IMR-90 (cell line): ENCODE measurements around the gene TRAF3IP3. TPM values are rescaled to one million over a fixed set of nuclear protein-coding genes. Genes with fewer than 3 reads are reported as not detected.

Experiments
- ATAC-seq: fragments of 200-7000 bp; cut with Tn5 transposase; 2 replicates; pipeline ENCODE4 v1.9.1; 2020; ENCODE audit warnings: low read depth, mild to moderate bottlenecking, moderate library complexity
- BruUV-seq: library from RNA; stranded (reverse); fragments of 400-500 nt; replicated peaks from 2 replicates; lab custom pipeline; 2021; lab: Mats Ljungman, UMichigan
- CTCF ChIA-PET: fragments of 300-600 bp; formaldehyde crosslinking; extraction: SDS; loops from one replicate; lab custom pipeline; 2021; ENCODE audit warnings: antibody characterized with exemption; lab: Yijun Ruan, JAX
- POLR2A ChIA-PET: fragments of 300-600 bp; sonication (Branson Sonifier 250); formaldehyde crosslinking; loops from one replicate; lab custom pipeline; 2022; ENCODE audit warnings: antibody characterized with exemption; ENCODE audit not compliant: unreplicated experiment; lab: Charles Lee
- DNase-seq: peaks from one replicate; pipeline ENCODE4 v3.0.0; 2013
- H2AFZ ChIP-seq: replicated peaks from 2 replicates; pipeline ENCODE3; 2013; ENCODE audit warnings: low read length, mild to moderate bottlenecking; ENCODE audit not compliant: poor library complexity
- H2AK5ac ChIP-seq: 2 replicates; pipeline ENCODE4 v1.6.1; 2013; ENCODE audit warnings: low read depth, low read length, inconsistent platforms
- H2AK9ac ChIP-seq: replicated peaks from 2 replicates; pipeline ENCODE3; 2013; ENCODE audit warnings: mild to moderate bottlenecking, low read depth, low read length, moderate library complexity; ENCODE audit not compliant: poor library complexity
- H2BK120ac ChIP-seq: 2 replicates; pipeline ENCODE4 v1.6.1; 2013; ENCODE audit warnings: low read depth, low read length, inconsistent platforms
- H2BK15ac ChIP-seq: 3 replicates; pipeline ENCODE4 v1.6.1; 2013; ENCODE audit warnings: low read depth, low read length, inconsistent platforms
- H2BK20ac ChIP-seq: 2 replicates; pipeline ENCODE4 v1.6.1; 2013; ENCODE audit warnings: low read depth, mild to moderate bottlenecking, inconsistent platforms, low read length, moderate library complexity
- H2BK5ac ChIP-seq: 2 replicates; pipeline ENCODE4 v1.6.1; 2013; ENCODE audit warnings: mild to moderate bottlenecking, low read depth, low read length, inconsistent platforms; ENCODE audit not compliant: poor library complexity, severe bottlenecking
- H3K14ac ChIP-seq: replicated peaks from 2 replicates; pipeline ENCODE4 v1.6.1; 2013; ENCODE audit warnings: low read depth, low read length, inconsistent platforms
- H3K18ac ChIP-seq: 2 replicates; pipeline ENCODE4 v1.6.1; 2013; ENCODE audit warnings: low read depth, low read length, control low read depth
- H3K23ac ChIP-seq: 2 replicates; pipeline ENCODE4 v1.6.1; 2013; ENCODE audit warnings: low read depth, low read length, inconsistent platforms
- H3K27ac ChIP-seq: 2 replicates; pipeline ENCODE4 v1.5.1; 2013; ENCODE audit warnings: mild to moderate bottlenecking, control low read depth, low read length; ENCODE audit not compliant: insufficient read depth
- H3K27me3 ChIP-seq: 2 replicates; pipeline ENCODE4 v1.6.1; 2013; ENCODE audit warnings: low read length; ENCODE audit not compliant: control insufficient read depth, insufficient read depth
- H3K36me3 ChIP-seq: 2 replicates; pipeline ENCODE4 v1.6.1; 2013; ENCODE audit warnings: low read length, mixed read lengths; ENCODE audit not compliant: control insufficient read depth, insufficient read depth
- H3K4ac ChIP-seq: 2 replicates; pipeline ENCODE4 v1.6.1; 2013; ENCODE audit warnings: low read depth, low read length, inconsistent platforms
- H3K4me1 ChIP-seq: 2 replicates; pipeline ENCODE4 v1.6.1; 2013; ENCODE audit warnings: low read length, mixed read lengths; ENCODE audit not compliant: control insufficient read depth, insufficient read depth
- H3K4me2 ChIP-seq: 2 replicates; pipeline ENCODE4 v1.6.1; 2013; ENCODE audit warnings: low read depth, mild to moderate bottlenecking, control low read depth, low read length, moderate library complexity
- H3K4me3 ChIP-seq: 2 replicates; pipeline ENCODE4 v1.5.1; 2013; ENCODE audit warnings: low read depth, mild to moderate bottlenecking, control low read depth, low read length, moderate library complexity; ENCODE audit not compliant: insufficient read depth
- H3K56ac ChIP-seq: 2 replicates; pipeline ENCODE4 v1.6.1; 2013; ENCODE audit warnings: low read length, inconsistent platforms; ENCODE audit not compliant: insufficient read depth; ENCODE audit errors: extremely low read depth
- H3K79me1 ChIP-seq, 2 experiments: 2 replicates each; pipeline ENCODE4 v1.6.1; 2013; ENCODE audit warnings: low read length in 2 of 2, inconsistent platforms in 1 of 2, low read depth in 1 of 2
- H3K9ac ChIP-seq: 2 replicates; pipeline ENCODE4 v1.6.1; 2013; ENCODE audit warnings: low read depth, low read length, control low read depth
- H3K9me1 ChIP-seq: 2 replicates; pipeline ENCODE4 v1.6.1; 2013; ENCODE audit warnings: low read length, inconsistent platforms; ENCODE audit not compliant: insufficient read depth
- H3K9me3 ChIP-seq: 2 replicates; pipeline ENCODE4 v1.6.1; 2013; ENCODE audit warnings: low read length; ENCODE audit not compliant: control insufficient read depth, insufficient read depth
- H4K20me1 ChIP-seq: 2 replicates; pipeline ENCODE4 v1.6.1; 2013; ENCODE audit warnings: low read length, inconsistent platforms; ENCODE audit not compliant: insufficient read depth
- H4K5ac ChIP-seq: 2 replicates; pipeline ENCODE4 v1.6.1; 2013; ENCODE audit warnings: mild to moderate bottlenecking, low read depth, low read length, control low read depth
- H4K8ac ChIP-seq, 2 experiments: 2 replicates each; pipeline ENCODE4 v1.6.1; 2013; ENCODE audit warnings: low read depth in 2 of 2, low read length in 2 of 2, control low read depth in 1 of 2, inconsistent platforms in 1 of 2
- H4K91ac ChIP-seq: 2 replicates; pipeline ENCODE4 v1.6.1; 2013; ENCODE audit warnings: low read depth, low read length, inconsistent platforms; ENCODE audit not compliant: insufficient read depth
- BHLHE40 ChIP-seq: fragments of 150-350 bp; IDR thresholded peaks from 2 replicates; pipeline ENCODE4 v1.6.1; 2016; ENCODE audit warnings: mild to moderate bottlenecking, low read depth, low read length
- CEBPB ChIP-seq: IDR thresholded peaks from 2 replicates; pipeline ENCODE4 v1.6.1; 2012; ENCODE audit warnings: low read depth, low read length, improper control_type of control experiment
- CHD1 ChIP-seq: IDR thresholded peaks from 2 replicates; pipeline ENCODE4 v1.6.1; 2012; ENCODE audit warnings: low read depth, low read length, improper control_type of control experiment
- MAZ ChIP-seq: IDR thresholded peaks from 2 replicates; pipeline ENCODE4 v1.6.1; 2012; ENCODE audit warnings: low read depth, mild to moderate bottlenecking, low read length, improper control_type of control experiment, moderate library complexity, borderline replicate concordance
- MXI1 ChIP-seq: IDR thresholded peaks from 2 replicates; pipeline ENCODE4 v1.6.1; 2012; ENCODE audit warnings: low read depth, mild to moderate bottlenecking, low read length, moderate library complexity, borderline replicate concordance
- POLR2A ChIP-seq: IDR thresholded peaks from 2 replicates; pipeline ENCODE4 v1.6.1; 2012; ENCODE audit warnings: mild to moderate bottlenecking, low read depth, low read length
- RAD21 ChIP-seq: IDR thresholded peaks from 2 replicates; pipeline ENCODE4 v1.6.1; 2012; ENCODE audit warnings: low read length, improper control_type of control experiment
- RFX5 ChIP-seq: IDR thresholded peaks from 2 replicates; pipeline ENCODE4 v1.8.0; 2012; ENCODE audit warnings: low read depth, mild to moderate bottlenecking, low read length, moderate library complexity
- SMC3 ChIP-seq: fragments of 150-350 bp; IDR thresholded peaks from 2 replicates; pipeline ENCODE4 v1.6.1; 2016; ENCODE audit warnings: low read depth, mild to moderate bottlenecking, antibody characterized with exemption, low read length, moderate library complexity
- WGBS, 2 experiments: methylation state at CpG; one replicate each; pipeline versions ENCODE4 v1.1.5 to v1.1.7; 2013; ENCODE audit warnings: missing lambda C conversion rate in 2 of 2; ENCODE audit not compliant: insufficient read length in 1 of 2; ENCODE audit errors: extremely low coverage in 2 of 2; 5-methylcytosine and 5-hydroxymethylcytosine counted together
- dilution Hi-C: fragments of 300-500 bp; cut with HindIII; formaldehyde crosslinking; loops from one replicate; pipeline ENCODE4 v1.14.3; 2018; ENCODE audit warnings: low sequenced_read_pairs; ENCODE audit not compliant: unreplicated experiment
- in situ Hi-C: fragments of 300-500 bp; cut with MboI; formaldehyde crosslinking; loops from 3 replicates; pipeline ENCODE4 v1.14.3; 2019; ENCODE audit warnings: low sequenced_read_pairs, inconsistent platforms, mixed read lengths
- intact Hi-C: fragments of 100-400 bp; cut with micrococcal nuclease; formaldehyde crosslinking; loops from 2 replicates; pipeline ENCODE4 v1.10.0; 2022
- polyA plus RNA-seq, 3 experiments: library from polyadenylated mRNA; depleted of rRNA; stranded (reverse); fragments of >200 nt; gene quantifications; 2 replicates each; pipeline ENCODE4 v1.2.3, GENCODE V29; 2012; ENCODE audit warnings: low replicate concordance in 1 of 3
- total RNA-seq: library from RNA; depleted of rRNA; stranded (reverse); fragments of >200 nt; gene quantifications from 2 replicates; pipeline ENCODE4 v1.2.3, GENCODE V29; 2012
- TF ChIP-seq, protein P1 (sequence below): fragments of 150-350 bp; IDR thresholded peaks from 2 replicates; pipeline ENCODE4 v1.6.1; 2017; ENCODE audit warnings: mild to moderate bottlenecking, antibody characterized with exemption, low read length, low read depth

TRAF3IP3 gene
- total and polyA plus RNA-seq, 2 of the 4 experiments (the other 2 are of a cell fraction) = 0.12 to 0.18 TPM

GRCh38 chr1:209770636-209771415 is 15.0 kb downstream of the TRAF3IP3 start (continued):
- TF ChIP-seq CEBPB = no peak

GRCh38 chr1:209772126-209772525 is 16.3 kb downstream of the TRAF3IP3 start:
- Histone ChIP-seq H2BK20ac (no peak overlapping the region), H2AFZ (peak overlapping the region; percentile 52), H3K4me2 (no peak overlapping the region), H4K8ac (no peak overlapping the region), H3K36me3 (no peaks in the 10 kb centered on the region), H3K4me3 (no peak overlapping the region), H2AK5ac (no peak overlapping the region), H3K27me3 (no peaks in the 10 kb centered on the region), H3K56ac (no peak overlapping the region), H3K4ac (no peak overlapping the region), H3K4me1 (peaks cover 11% of the 10 kb centered on the region), H3K14ac (no peak overlapping the region), H4K91ac (no peak overlapping the region), H2BK120ac (no peak overlapping the region), H2BK15ac (no peak overlapping the region), H2AK9ac (no peak overlapping the region), H3K9me1 (peaks cover 25% of the 10 kb centered on the region), H2BK5ac (no peak overlapping the region), H3K79me1 (peaks cover 0 to 12% of the 10 kb centered on the region in 2 experiments; a peak in 2 of 4 replicates), H4K20me1 (no peaks in the 10 kb centered on the region), H3K27ac (no peak overlapping the region), H4K5ac (no peak overlapping the region), H3K23ac (no peak overlapping the region), H3K9me3 (no peaks in the 10 kb centered on the region), H3K18ac (no peak overlapping the region), H3K9ac (no peak overlapping the region)
- intact Hi-C loops (no loop called here), dilution Hi-C loops (no loop called here), in situ Hi-C loops (no loop called here)
- no peak for ATAC-seq
- no peak for DNase-seq
- TF ChIP-seq MAZ (no peak), RAD21 (no peak), MXI1 (no peak), POLR2A (no peak), CHD1 (no peak), BHLHE40 (no peak), RFX5 (no peak), SMC3 (no peak)
- TF ChIP-seq, protein P1, sequence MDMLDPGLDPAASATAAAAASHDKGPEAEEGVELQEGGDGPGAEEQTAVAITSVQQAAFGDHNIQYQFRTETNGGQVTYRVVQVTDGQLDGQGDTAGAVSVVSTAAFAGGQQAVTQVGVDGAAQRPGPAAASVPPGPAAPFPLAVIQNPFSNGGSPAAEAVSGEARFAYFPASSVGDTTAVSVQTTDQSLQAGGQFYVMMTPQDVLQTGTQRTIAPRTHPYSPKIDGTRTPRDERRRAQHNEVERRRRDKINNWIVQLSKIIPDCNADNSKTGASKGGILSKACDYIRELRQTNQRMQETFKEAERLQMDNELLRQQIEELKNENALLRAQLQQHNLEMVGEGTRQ = no peak
- WGBS, 2 experiments = 30% methylated on average over 3 of the region's 6 CpGs; no CpG with 5 or more reads in 1 of the 2 experiments
- no TSS peak for BruUV-seq
- CTCF ChIA-PET = no interaction called here
- POLR2A ChIA-PET = no interaction called here
